H1 (cell line): ENCODE results near the gene LRRC74A. TPM values are rescaled to one million over a fixed set of nuclear protein-coding genes. Genes with fewer than 3 reads are reported as not detected.

ENCODE experiments used
- CTCF ChIA-PET: fragments of 300-600 bp; sonication (Branson Sonifier 250); formaldehyde crosslinking; loops from one replicate; lab custom pipeline; 2021; ENCODE audit not compliant: partially characterized antibody; lab: Charles Lee
- POLR2A ChIA-PET: fragments of 300-600 bp; sonication (Branson Sonifier 250); formaldehyde crosslinking; loops from one replicate; lab custom pipeline; 2021; ENCODE audit warnings: inconsistent platforms; ENCODE audit not compliant: partially characterized antibody; lab: Charles Lee
- DNase-seq, 2 experiments: peaks; one replicate each; pipeline versions ENCODE4 v3.0.0 to v3.0.0-alpha.2; 2010 to 2022; ENCODE audit warnings: low spot score in 2 of 2, low read depth in 1 of 2, mixed read lengths in 1 of 2
- FAIRE-seq: peaks from 2 replicates; lab custom pipeline; 2011; peaks lifted over from hg19 to GRCh38; lab: Jason Lieb, UNC
- H2AFZ ChIP-seq: 2 replicates; pipeline ENCODE4 v1.8.1; 2012; ENCODE audit warnings: low read length, inconsistent platforms
- H2AK5ac ChIP-seq: 2 replicates; pipeline ENCODE4 v1.6.1; 2013; ENCODE audit warnings: low read depth, low read length
- H2BK120ac ChIP-seq: replicated peaks from 2 replicates; pipeline ENCODE3; 2013; ENCODE audit warnings: low read depth, low read length, inconsistent platforms
- H2BK12ac ChIP-seq: 2 replicates; pipeline ENCODE4 v1.6.1; 2013; ENCODE audit warnings: low read depth, low read length
- H2BK15ac ChIP-seq: 2 replicates; pipeline ENCODE4 v1.6.1; 2013; ENCODE audit warnings: low read length
- H2BK20ac ChIP-seq: 2 replicates; pipeline ENCODE4 v1.6.1; 2013; ENCODE audit warnings: low read length
- H2BK5ac ChIP-seq: 2 replicates; pipeline ENCODE4 v1.6.1; 2013; ENCODE audit warnings: low read depth, low read length
- H3K14ac ChIP-seq: 2 replicates; pipeline ENCODE4 v1.6.1; 2013; ENCODE audit warnings: inconsistent platforms; ENCODE audit not compliant: insufficient read length
- H3K18ac ChIP-seq: 2 replicates; pipeline ENCODE4 v1.6.1; 2013; ENCODE audit warnings: low read length; ENCODE audit errors: extremely low read depth
- H3K23ac ChIP-seq: 2 replicates; pipeline ENCODE4 v1.6.1; 2013; ENCODE audit warnings: inconsistent platforms; ENCODE audit not compliant: insufficient read length
- H3K23me2 ChIP-seq: 2 replicates; pipeline ENCODE4 v1.6.1; 2013; ENCODE audit warnings: low read depth, low read length
- H3K27ac ChIP-seq: 2 replicates; pipeline ENCODE4 v1.6.1; 2011; ENCODE audit warnings: low read depth, low read length, inconsistent platforms
- H3K27me3 ChIP-seq, 4 experiments: replicated peaks in 1 of 4; 1 replicate in 1 of 4; 2 replicates in 3 of 4; pipeline versions ENCODE4 v1.6.1 to v1.8.1; 2011 to 2013; ENCODE audit warnings: low read length in 3 of 4, mild to moderate bottlenecking in 3 of 4, inconsistent platforms in 2 of 4, mixed read lengths in 2 of 4, moderate library complexity in 1 of 4; ENCODE audit not compliant: control insufficient read depth in 3 of 4, insufficient read depth in 3 of 4; ENCODE audit errors: extremely low read depth in 1 of 4
- H3K36me3 ChIP-seq, 4 experiments: 2 replicates each; pipeline versions ENCODE4 v1.6.1 to v1.8.1; 2011 to 2013; ENCODE audit warnings: mild to moderate bottlenecking in 4 of 4, low read length in 3 of 4, moderate library complexity in 2 of 4, control low read depth in 1 of 4, inconsistent platforms in 1 of 4; ENCODE audit not compliant: insufficient read depth in 4 of 4, control insufficient read depth in 2 of 4
- H3K4ac ChIP-seq: replicated peaks from 2 replicates; pipeline ENCODE3; 2013; ENCODE audit warnings: low read length, low read depth, mixed read lengths, inconsistent platforms; ENCODE audit not compliant: insufficient read length
- H3K4me1 ChIP-seq, 4 experiments: replicated peaks in 1 of 4; 1 replicate in 1 of 4; 2 replicates in 3 of 4; pipeline versions ENCODE4 v1.6.1 to v1.8.1; 2011 to 2013; ENCODE audit warnings: low read length in 3 of 4, inconsistent platforms in 2 of 4, mixed read lengths in 1 of 4; ENCODE audit not compliant: insufficient read depth in 4 of 4, control insufficient read depth in 3 of 4
- H3K4me2 ChIP-seq, 2 experiments: 2 replicates each; pipeline versions ENCODE4 v1.6.1 to v1.8.1; 2011 to 2013; ENCODE audit warnings: low read depth in 2 of 2, low read length in 2 of 2, control low read depth in 1 of 2, inconsistent platforms in 1 of 2, mild to moderate bottlenecking in 1 of 2; ENCODE audit not compliant: insufficient read depth in 1 of 2
- H3K4me3 ChIP-seq, 4 experiments: fragments of 200-600, 300-600 bp in 1 of 4; sonication (generic), shearing (Covaris generic), sonication (Bioruptor Twin) in 1 of 4; 2 replicates each; pipeline versions ENCODE4 v1.5.1 to v1.8.1; 2011 to 2016; ENCODE audit warnings: low read length in 4 of 4, low read depth in 3 of 4, control low read depth in 2 of 4, inconsistent platforms in 2 of 4, mild to moderate bottlenecking in 2 of 4, mixed read lengths in 1 of 4, moderate library complexity in 1 of 4; ENCODE audit not compliant: insufficient read depth in 2 of 4; ENCODE audit errors: extremely low read depth in 1 of 4
- H3K56ac ChIP-seq: replicated peaks from 2 replicates; pipeline ENCODE3; 2013; ENCODE audit warnings: low read depth, mild to moderate bottlenecking, mixed read lengths, low read length, inconsistent platforms; ENCODE audit not compliant: insufficient read length
- H3K79me1 ChIP-seq: 2 replicates; pipeline ENCODE4 v1.6.1; 2013; ENCODE audit warnings: low read depth, low read length, control low read depth
- H3K79me2 ChIP-seq, 2 experiments: 2 replicates each; pipeline versions ENCODE4 v1.6.1 to v1.8.1; 2012 to 2013; ENCODE audit warnings: low read length in 2 of 2, mild to moderate bottlenecking in 2 of 2, inconsistent platforms in 1 of 2; ENCODE audit not compliant: insufficient read depth in 2 of 2, control insufficient read depth in 1 of 2
- H3K9ac ChIP-seq, 4 experiments: replicated peaks in 1 of 4; 1 replicate in 1 of 4; 2 replicates in 3 of 4; pipeline versions ENCODE4 v1.6.1 to v1.8.1; 2011 to 2013; ENCODE audit warnings: low read depth in 3 of 4, low read length in 3 of 4, control low read depth in 2 of 4, mild to moderate bottlenecking in 2 of 4, moderate library complexity in 2 of 4, inconsistent platforms in 1 of 4; ENCODE audit errors: extremely low read depth in 1 of 4
- H3K9me3 ChIP-seq, 2 experiments: 2 replicates each; pipeline versions ENCODE4 v1.6.1 to v1.8.1; 2012 to 2013; ENCODE audit warnings: mild to moderate bottlenecking in 2 of 2, moderate library complexity in 2 of 2, control low read depth in 1 of 2, inconsistent platforms in 1 of 2, low read depth in 1 of 2, low read length in 1 of 2, mixed read lengths in 1 of 2; ENCODE audit not compliant: insufficient read depth in 2 of 2
- H4K20me1 ChIP-seq, 2 experiments: replicated peaks in 1 of 2; 2 replicates each; pipeline versions ENCODE3 to v1.8.1; 2011 to 2013; ENCODE audit warnings: inconsistent platforms in 2 of 2, low read length in 2 of 2, mild to moderate bottlenecking in 1 of 2; ENCODE audit not compliant: insufficient read depth in 2 of 2, control insufficient read depth in 1 of 2
- H4K5ac ChIP-seq: 2 replicates; pipeline ENCODE4 v1.6.1; 2013; ENCODE audit warnings: low read length, low read depth, mixed read lengths, inconsistent platforms; ENCODE audit not compliant: insufficient read length
- H4K8ac ChIP-seq: 2 replicates; pipeline ENCODE4 v1.8.0; 2013; ENCODE audit warnings: mild to moderate bottlenecking, moderate library complexity, low read length, inconsistent platforms; ENCODE audit not compliant: insufficient read depth; ENCODE audit errors: extremely low read depth
- H4K91ac ChIP-seq: replicated peaks from 2 replicates; pipeline ENCODE3; 2013; ENCODE audit warnings: low read length, mixed read lengths, inconsistent platforms; ENCODE audit not compliant: insufficient read length
- BCL11A ChIP-seq, 2 experiments: IDR thresholded peaks; one replicate each; pipeline ENCODE4 v1.6.1; 2011; ENCODE audit warnings: low read depth in 2 of 2, low read length in 2 of 2, mild to moderate bottlenecking in 2 of 2
- CHD2 ChIP-seq: IDR thresholded peaks from 2 replicates; pipeline ENCODE4 v1.6.1; 2012; ENCODE audit warnings: low read length, improper control_type of control experiment
- EGR1 ChIP-seq: IDR thresholded peaks from 2 replicates; pipeline ENCODE4 v1.6.1; 2011; ENCODE audit warnings: low read depth, low read length, borderline replicate concordance
- GABPA ChIP-seq: IDR thresholded peaks from 2 replicates; pipeline ENCODE4 v1.6.1; 2011; ENCODE audit warnings: mild to moderate bottlenecking, low read length, moderate library complexity, borderline replicate concordance; ENCODE audit not compliant: insufficient read depth
- MAX ChIP-seq: IDR thresholded peaks from 2 replicates; pipeline ENCODE4 v1.6.1; 2012; ENCODE audit warnings: inconsistent platforms
- RFX5 ChIP-seq: IDR thresholded peaks from 2 replicates; pipeline ENCODE4 v1.6.1; 2011; ENCODE audit warnings: low read depth, low read length, improper control_type of control experiment, borderline replicate concordance
- SIN3A ChIP-seq, 2 experiments: IDR thresholded peaks in 1 of 2; conservative IDR thresholded peaks in 1 of 2; 2 replicates each; pipeline ENCODE4 v1.6.1; 2011 to 2012; ENCODE audit warnings: low read length in 2 of 2, improper control_type of control experiment in 1 of 2, low read depth in 1 of 2, mild to moderate bottlenecking in 1 of 2
- SP1 ChIP-seq: IDR thresholded peaks from 2 replicates; pipeline ENCODE4 v1.6.1; 2011; ENCODE audit warnings: low read depth, low read length
- YY1 ChIP-seq: IDR thresholded peaks from 2 replicates; pipeline ENCODE4 v1.6.1; 2011; ENCODE audit warnings: low read depth, mild to moderate bottlenecking, low read length
- ZNF274 ChIP-seq: IDR thresholded peaks from 2 replicates; pipeline ENCODE4 v1.7.0; 2012; ENCODE audit warnings: low read length, borderline replicate concordance; ENCODE audit errors: extremely low read depth
- WGBS, 2 experiments: shearing (Covaris generic) in 1 of 2; methylation state at CpG; one replicate each; pipeline versions ENCODE4 v1.1.6 to v1.1.7; 2013 to 2015; ENCODE audit warnings: low lambda C conversion rate in 2 of 2, mixed read lengths in 2 of 2, inconsistent platforms in 1 of 2, low coverage in 1 of 2, missing lambda C conversion rate in 1 of 2; ENCODE audit not compliant: insufficient replicate concordance in 2 of 2, insufficient coverage in 1 of 2, insufficient read length in 1 of 2; ENCODE audit errors: extremely low coverage in 1 of 2, missing lambda C conversion rate in 1 of 2; 5-methylcytosine and 5-hydroxymethylcytosine counted together
- polyA plus RNA-seq, 7 experiments: library from polyadenylated mRNA; depleted of rRNA in 3 of 7; stranded (reverse) in 5 of 7; unstranded in 2 of 7; fragments of >200 nt in 5 of 7; fragments of 200-250 nt in 2 of 7; gene quantifications; 1 replicate in 5 of 7; 2 replicates in 1 of 7; 4 replicates in 1 of 7; pipeline versions ENCODE4 v1.2.1 to v1.2.3, GENCODE V29; 2011 to 2013; ENCODE audit warnings: missing spikeins in 2 of 7, mixed read lengths in 2 of 7
- total RNA-seq: library from RNA; stranded (reverse); fragmentation: NEBNext Ultra II Directional; extraction: Animal tissue kit (Norgen Biotek cat#: 25700); gene quantifications from 2 replicates; pipeline ENCODE4 v1.2.1, GENCODE V29; 2021

The LRRC74A gene
- total and polyA plus RNA-seq, 2 of the 8 experiments (the other 6 are each of a cell fraction or from before 2014, with no cell fraction given) = not detected

- peaks cover 0 to 3% of the 10 kb centered on the region in 2 experiments for H4K20me1 ChIP-seq
- no peaks in the 10 kb centered on the region for H3K9me3 ChIP-seq
- H2BK5ac ChIP-seq = no peak overlapping the region
- H3K23ac ChIP-seq = no peak overlapping the region
- H3K79me1 ChIP-seq = no peaks in the 10 kb centered on the region
- no peaks in the 10 kb centered on the region; a peak in 1 of 7 replicates for H3K4me1 ChIP-seq
- no peaks in the 10 kb centered on the region for H3K36me3 ChIP-seq
- no peak overlapping the region for H3K56ac ChIP-seq
- ChIA-PET POLR2A (interaction anchor here (1.0 kb wide), 1 partner anchor 13 kb away, joined by 3 read pairs; no protein-coding TSS in a partner anchor), CTCF (interaction anchor here (0.7 to 10.4 kb wide), 6 partner anchors 9 to 217 kb away, joined by 3 to 120 read pairs (median 3); no protein-coding TSS in a partner anchor)
- no peak overlapping the region for H3K27ac ChIP-seq
- WGBS, 2 experiments = 89% methylated on average over 2 of the region's 2 CpGs; no CpG with 5 or more reads in 1 of the 2 experiments
- H3K14ac ChIP-seq = no peak overlapping the region
- no peak overlapping the region for H3K4me3 ChIP-seq
- H2BK12ac ChIP-seq = no peak overlapping the region
- H2BK20ac ChIP-seq = no peak overlapping the region
- H2AFZ ChIP-seq = no peak overlapping the region
- H4K8ac ChIP-seq = no peak overlapping the region
- FAIRE-seq (no peak), DNase-seq (no peak)
- peaks cover 8% of the 10 kb centered on the region; the same call in 1 of the 2 replicates for H3K23me2 ChIP-seq
- no peak overlapping the region for H2BK15ac ChIP-seq
- no peak overlapping the region for H4K5ac ChIP-seq
- no peaks in the 10 kb centered on the region for H3K27me3 ChIP-seq
- no peak overlapping the region for H3K18ac ChIP-seq
- H2AK5ac ChIP-seq = no peak overlapping the region
- no peak overlapping the region for H4K91ac ChIP-seq
- H3K4ac ChIP-seq = no peak overlapping the region
- no peak for TF ChIP-seq GABPA
- no peak for TF ChIP-seq MAX
- TF ChIP-seq RFX5 = no peak
- no peak for TF ChIP-seq EGR1
- no peak for TF ChIP-seq SP1
- no peak for TF ChIP-seq ZNF274
- TF ChIP-seq CHD2 = no peak
- no peak for TF ChIP-seq YY1
- TF ChIP-seq SIN3A (conservative IDR thresholded peaks at IDR 0.05 in 1 of 2, IDR thresholded peaks at IDR 0.05 in 1 of 2; ENCODE audit: low read depth in 1 of 2, low read length in 2 of 2) = no peak
- TF ChIP-seq BCL11A (IDR thresholded peaks at IDR 0.05; ENCODE audit: low read depth in 2 of 2, low read length in 2 of 2) = no peak
- no peaks in the 10 kb centered on the region for H3K79me2 ChIP-seq
- H2BK120ac ChIP-seq = no peak overlapping the region
- no peak overlapping the region for H3K9ac ChIP-seq
- H3K4me2 ChIP-seq = no peak overlapping the region
Measured at GRCh38 chr14:76855066-76855465, 28.9 kb downstream of the LRRC74A start.
